GM20000 (cell line): ENCODE results near the gene HMCN2.

Experiments
- DNase-seq: peaks from one replicate; pipeline ENCODE4 v3.0.0; 2012; ENCODE audit warnings: low spot score
- TF ChIP-seq, protein P1 (sequence below): IDR thresholded peaks from 2 replicates; pipeline ENCODE4 v1.5.1; 2012; ENCODE audit warnings: mild to moderate bottlenecking, control low read depth; ENCODE audit errors: extremely low read depth, missing control alignments

The HMCN2 gene

DNA sequence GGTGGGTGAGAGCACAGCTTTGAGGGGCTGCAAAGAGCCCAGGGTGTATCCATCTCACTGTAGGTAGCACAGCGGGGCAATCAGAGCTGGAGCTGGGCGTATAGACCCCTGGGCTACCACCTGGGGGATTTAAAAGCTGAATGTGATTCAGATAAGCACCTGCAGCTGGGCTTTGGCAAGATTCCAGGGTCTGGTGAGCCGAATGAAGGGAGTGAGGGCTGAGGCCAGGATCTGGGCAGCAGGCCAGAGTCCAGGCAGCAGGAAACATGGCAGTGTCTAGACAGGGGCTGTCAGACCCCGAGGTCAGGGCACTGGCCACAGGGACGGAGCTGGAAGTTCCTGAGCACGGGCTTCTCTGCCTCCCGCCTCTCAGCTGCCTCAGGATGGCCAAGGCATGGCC is 187.9 kb downstream of the HMCN2 start:
- no peak for DNase-seq
- TF ChIP-seq, protein P1, sequence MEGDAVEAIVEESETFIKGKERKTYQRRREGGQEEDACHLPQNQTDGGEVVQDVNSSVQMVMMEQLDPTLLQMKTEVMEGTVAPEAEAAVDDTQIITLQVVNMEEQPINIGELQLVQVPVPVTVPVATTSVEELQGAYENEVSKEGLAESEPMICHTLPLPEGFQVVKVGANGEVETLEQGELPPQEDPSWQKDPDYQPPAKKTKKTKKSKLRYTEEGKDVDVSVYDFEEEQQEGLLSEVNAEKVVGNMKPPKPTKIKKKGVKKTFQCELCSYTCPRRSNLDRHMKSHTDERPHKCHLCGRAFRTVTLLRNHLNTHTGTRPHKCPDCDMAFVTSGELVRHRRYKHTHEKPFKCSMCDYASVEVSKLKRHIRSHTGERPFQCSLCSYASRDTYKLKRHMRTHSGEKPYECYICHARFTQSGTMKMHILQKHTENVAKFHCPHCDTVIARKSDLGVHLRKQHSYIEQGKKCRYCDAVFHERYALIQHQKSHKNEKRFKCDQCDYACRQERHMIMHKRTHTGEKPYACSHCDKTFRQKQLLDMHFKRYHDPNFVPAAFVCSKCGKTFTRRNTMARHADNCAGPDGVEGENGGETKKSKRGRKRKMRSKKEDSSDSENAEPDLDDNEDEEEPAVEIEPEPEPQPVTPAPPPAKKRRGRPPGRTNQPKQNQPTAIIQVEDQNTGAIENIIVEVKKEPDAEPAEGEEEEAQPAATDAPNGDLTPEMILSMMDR: no peak

DNA sequence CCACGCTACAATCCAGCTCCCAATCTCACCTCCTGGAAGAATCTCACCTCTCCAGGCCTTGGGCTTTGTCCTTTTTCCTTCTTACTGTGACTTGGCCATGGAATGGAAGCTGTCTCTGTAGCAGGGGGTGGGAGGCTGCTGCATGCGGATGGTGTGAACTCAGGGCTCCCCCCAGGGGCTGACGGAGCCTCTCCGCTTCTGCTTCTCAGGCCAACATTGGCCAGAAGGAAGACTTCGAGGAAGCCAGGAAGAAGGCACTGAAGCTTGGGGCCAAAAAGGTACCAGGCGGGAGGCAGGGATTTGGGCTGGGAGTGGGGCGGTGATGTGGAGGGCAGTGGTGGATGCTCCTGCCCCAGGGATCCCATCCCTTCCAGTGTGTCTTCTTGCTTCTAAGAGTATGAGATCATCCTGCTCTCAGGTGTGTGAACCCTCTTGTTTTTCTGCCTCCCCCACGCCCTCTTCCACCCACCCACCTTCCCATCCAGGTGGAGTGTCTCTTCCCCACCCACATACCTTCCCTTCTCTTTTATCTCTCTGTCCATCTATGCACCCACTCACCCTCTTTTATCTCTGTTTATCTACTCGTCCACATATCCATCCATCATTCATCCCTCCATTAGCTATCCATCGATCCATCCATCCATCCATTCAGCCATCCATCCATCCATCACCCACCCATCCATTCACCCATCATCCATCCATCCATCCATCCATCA is 188.7 kb downstream of the HMCN2 start:
- TF ChIP-seq, protein P1: no peak
- no peak for DNase-seq

DNA sequence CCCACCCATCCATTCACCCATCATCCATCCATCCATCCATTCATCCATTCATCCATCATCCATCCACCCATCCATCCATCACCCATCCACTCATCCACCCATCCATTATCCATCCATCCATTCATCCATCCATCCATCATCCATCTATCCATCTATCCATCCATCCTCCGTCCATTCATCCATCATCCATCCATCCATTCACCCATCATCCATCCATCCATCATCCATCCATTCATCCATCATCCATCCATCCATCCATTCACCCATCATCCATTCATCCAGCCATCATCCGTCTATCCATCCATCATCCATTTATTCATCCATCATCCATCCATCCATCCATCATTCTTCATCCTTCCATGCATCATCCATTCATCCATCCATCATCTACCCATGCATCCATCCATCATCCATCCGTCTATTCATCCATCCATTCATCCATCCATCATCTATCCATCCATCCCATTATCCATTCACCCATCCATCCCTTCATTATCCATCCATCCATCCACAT is 189.3 kb downstream of the HMCN2 start:
- TF ChIP-seq, protein P1: no peak
- no peak for DNase-seq

DNA sequence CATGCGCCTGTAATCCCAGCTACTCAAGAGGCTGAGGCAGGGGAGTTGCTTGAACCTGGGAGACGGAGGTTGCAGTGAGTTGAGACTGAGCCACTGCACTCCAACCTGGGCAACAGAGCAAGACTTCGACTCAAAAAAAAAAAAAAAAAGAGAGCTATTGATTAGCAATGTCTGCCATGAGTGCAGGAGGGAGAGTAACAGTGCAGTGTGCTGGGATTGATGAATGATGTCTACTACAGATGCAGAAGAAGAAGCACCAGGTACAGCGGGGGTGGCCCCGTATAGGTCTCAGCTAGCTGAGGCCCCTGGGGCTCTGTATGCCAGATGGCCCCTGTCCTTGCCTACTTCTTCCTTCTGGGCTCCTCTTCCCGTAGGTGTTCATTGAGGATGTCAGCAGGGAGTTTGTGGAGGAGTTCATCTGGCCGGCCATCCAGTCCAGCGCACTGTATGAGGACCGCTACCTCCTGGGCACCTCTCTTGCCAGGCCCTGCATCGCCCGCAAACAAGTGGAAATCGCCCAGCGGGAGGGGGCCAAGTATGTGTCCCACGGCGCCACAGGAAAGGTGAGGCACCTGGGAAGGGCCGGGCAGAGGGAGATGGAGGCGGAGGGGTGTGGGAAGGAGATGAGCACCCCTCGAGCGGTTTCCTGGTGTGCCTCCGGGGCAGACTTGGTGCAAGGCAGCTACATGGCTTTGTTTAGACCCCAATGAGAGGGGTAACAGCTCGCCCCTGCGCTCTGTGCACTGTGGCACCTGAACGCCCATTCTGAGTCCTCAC is 192.7 kb downstream of the HMCN2 start:
- DNase-seq: no peak
- TF ChIP-seq, protein P1: no peak

DNA sequence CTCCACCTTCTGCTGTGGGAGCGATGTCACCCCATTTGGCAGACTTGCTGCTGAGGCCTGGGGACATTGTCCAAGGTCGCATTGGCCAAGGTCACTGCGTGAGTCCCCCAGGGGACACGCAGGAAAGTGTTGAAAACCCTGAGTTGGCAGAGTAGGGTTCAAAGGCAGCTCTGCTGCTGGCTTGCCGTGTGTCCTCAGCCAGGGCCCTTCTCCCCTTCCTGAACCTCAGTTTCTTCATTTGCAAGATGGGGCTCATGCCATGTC is 193.2 kb downstream of the HMCN2 start:
- TF ChIP-seq, protein P1: no peak
- DNase-seq: no peak

DNA sequence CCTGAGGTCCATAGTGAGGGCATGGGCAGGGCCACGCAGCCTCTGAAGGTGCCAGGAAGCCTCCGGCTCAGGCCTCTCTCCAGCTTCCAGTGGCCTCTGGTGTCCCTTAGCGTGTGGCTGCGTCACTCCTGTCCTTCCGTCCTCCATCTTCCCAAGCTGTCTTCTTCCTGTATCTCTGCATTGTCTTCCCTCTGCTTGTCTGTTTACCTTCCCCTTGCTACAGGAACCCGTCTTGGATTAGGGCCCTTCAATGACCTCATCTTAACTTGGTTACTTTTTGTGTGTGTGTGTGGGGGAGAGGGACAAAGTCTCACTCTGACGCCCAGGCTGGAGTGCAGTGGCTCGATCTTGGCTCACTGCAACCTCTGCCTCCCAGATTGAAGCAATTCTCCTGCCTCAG is 193.6 kb downstream of the HMCN2 start:
- TF ChIP-seq, protein P1: no peak
- no peak for DNase-seq

- no peak for DNase-seq
- TF ChIP-seq, protein P1: no peak
Observed at GRCh38 chr9:130459941-130460669, 194.5 kb downstream of the HMCN2 start.
